H9 (cell line): ENCODE data around the gene RMRP. TPM values are rescaled to one million over a fixed set of nuclear protein-coding genes. Genes with fewer than 3 reads are reported as not detected.

ENCODE experiments used
- DNase-seq: peaks from one replicate; pipeline ENCODE4 v3.0.0-alpha.2; 2017
- H2AFZ ChIP-seq: one replicate; pipeline ENCODE4 v1.6.1; 2013; ENCODE audit warnings: mild to moderate bottlenecking, low read length, control low read depth, moderate library complexity
- H2AK5ac ChIP-seq: 2 replicates; pipeline ENCODE4 v1.6.1; 2013; ENCODE audit warnings: low read length, control low read depth, mixed read lengths; ENCODE audit not compliant: insufficient read length
- H2BK120ac ChIP-seq: one replicate; pipeline ENCODE4 v1.6.1; 2013; ENCODE audit warnings: low read depth, mild to moderate bottlenecking, low read length, control low read depth, inconsistent platforms; ENCODE audit not compliant: poor library complexity, severe bottlenecking
- H2BK12ac ChIP-seq: 2 replicates; pipeline ENCODE4 v1.6.1; 2013; ENCODE audit warnings: low read length, control low read depth, mixed read lengths, low read depth; ENCODE audit not compliant: insufficient read length
- H2BK15ac ChIP-seq: 2 replicates; pipeline ENCODE4 v1.6.1; 2013; ENCODE audit warnings: low read depth, low read length, control low read depth
- H2BK20ac ChIP-seq: one replicate; pipeline ENCODE4 v1.6.1; 2013; ENCODE audit warnings: low read depth, mild to moderate bottlenecking, low read length, control low read depth, inconsistent platforms; ENCODE audit not compliant: poor library complexity, severe bottlenecking
- H2BK5ac ChIP-seq: 2 replicates; pipeline ENCODE4 v1.6.1; 2013; ENCODE audit warnings: low read length, control low read depth, mixed read lengths; ENCODE audit not compliant: insufficient read length
- H3K14ac ChIP-seq: 2 replicates; pipeline ENCODE4 v1.6.1; 2013; ENCODE audit warnings: low read length, control low read depth; ENCODE audit not compliant: insufficient read depth
- H3K18ac ChIP-seq: 2 replicates; pipeline ENCODE4 v1.6.1; 2013; ENCODE audit warnings: low read depth, mild to moderate bottlenecking, mixed read lengths, low read length, control low read depth; ENCODE audit not compliant: insufficient read length
- H3K23ac ChIP-seq: 2 replicates; pipeline ENCODE4 v1.6.1; 2013; ENCODE audit warnings: low read length, control low read depth, mixed read lengths, low read depth; ENCODE audit not compliant: insufficient read length
- H3K23me2 ChIP-seq: 2 replicates; pipeline ENCODE4 v1.6.1; 2013; ENCODE audit warnings: low read depth, mild to moderate bottlenecking, mixed read lengths, low read length, control low read depth; ENCODE audit not compliant: insufficient read length, poor library complexity, severe bottlenecking
- H3K27ac ChIP-seq: 2 replicates; pipeline ENCODE4 v1.5.1; 2013; ENCODE audit warnings: low read length, control low read depth, mixed read lengths, low read depth; ENCODE audit not compliant: insufficient read length
- H3K27me3 ChIP-seq: 2 replicates; pipeline ENCODE4 v1.6.1; 2013; ENCODE audit warnings: low read length, control low read depth, inconsistent platforms; ENCODE audit not compliant: insufficient read depth
- H3K4ac ChIP-seq: 2 replicates; pipeline ENCODE4 v1.6.1; 2013; ENCODE audit warnings: low read depth, mild to moderate bottlenecking, control low read depth, inconsistent platforms, low read length, moderate library complexity
- H3K4me1 ChIP-seq: 2 replicates; pipeline ENCODE4 v1.6.1; 2013; ENCODE audit warnings: low read length, control low read depth, inconsistent platforms; ENCODE audit not compliant: insufficient read depth
- H3K4me2 ChIP-seq: 2 replicates; pipeline ENCODE4 v1.6.1; 2013; ENCODE audit warnings: low read length, control low read depth, mixed read lengths; ENCODE audit not compliant: insufficient read length, insufficient read depth
- H3K56ac ChIP-seq: 2 replicates; pipeline ENCODE4 v1.6.1; 2013; ENCODE audit warnings: low read depth, mild to moderate bottlenecking, mixed read lengths, low read length, control low read depth; ENCODE audit not compliant: insufficient read length
- H3K79me1 ChIP-seq: 2 replicates; pipeline ENCODE4 v1.6.1; 2013; ENCODE audit warnings: low read depth, mild to moderate bottlenecking, moderate library complexity, low read length, control low read depth, inconsistent platforms; ENCODE audit not compliant: insufficient read depth, poor library complexity, severe bottlenecking
- H3K79me2 ChIP-seq: 2 replicates; pipeline ENCODE4 v1.6.1; 2013; ENCODE audit warnings: low read length, control low read depth, inconsistent platforms; ENCODE audit not compliant: insufficient read depth
- H3K9ac ChIP-seq: 2 replicates; pipeline ENCODE4 v1.6.1; 2013; ENCODE audit warnings: low read length, control low read depth, mixed read lengths; ENCODE audit not compliant: insufficient read length; ENCODE audit errors: extremely low read depth
- H3K9me3 ChIP-seq: one replicate; pipeline ENCODE4 v1.6.1; 2013; ENCODE audit warnings: low read depth, low read length, inconsistent platforms; ENCODE audit not compliant: control insufficient read depth
- H3T11ph ChIP-seq: one replicate; pipeline ENCODE4 v1.6.1; 2013; ENCODE audit warnings: mild to moderate bottlenecking, low read length, control low read depth, inconsistent platforms
- H4K20me1 ChIP-seq: one replicate; pipeline ENCODE4 v1.6.1; 2013; ENCODE audit not compliant: control insufficient read depth, insufficient read length, insufficient read depth
- H4K5ac ChIP-seq: 2 replicates; pipeline ENCODE4 v1.6.1; 2013; ENCODE audit warnings: low read depth, mild to moderate bottlenecking, mixed read lengths, low read length, control low read depth; ENCODE audit not compliant: insufficient read length
- H4K8ac ChIP-seq: replicated peaks from 2 replicates; pipeline ENCODE4 v1.6.1; 2013; ENCODE audit warnings: low read length, control low read depth, mixed read lengths, low read depth; ENCODE audit not compliant: insufficient read length
- H4K91ac ChIP-seq: 2 replicates; pipeline ENCODE4 v1.6.1; 2013; ENCODE audit warnings: low read depth, mild to moderate bottlenecking, moderate library complexity, mixed read lengths, low read length, control low read depth; ENCODE audit not compliant: insufficient read length
- H3K27ac Mint-ChIP-seq, 3 experiments: 2 replicates in 2 of 3; 3 replicates in 1 of 3; pipeline ENCODE4 v1.8.0; 2020 to 2021; ENCODE audit warnings: mixed read lengths in 3 of 3, mild to moderate bottlenecking in 1 of 3, moderate library complexity in 1 of 3
- H3K27me3 Mint-ChIP-seq: 2 replicates; pipeline ENCODE4 v1.8.0; 2021; ENCODE audit warnings: low read depth, mild to moderate bottlenecking, moderate library complexity, mixed read lengths
- H3K36me3 Mint-ChIP-seq, 3 experiments: 2 replicates in 2 of 3; 3 replicates in 1 of 3; pipeline ENCODE4 v1.8.0; 2020 to 2021; ENCODE audit warnings: low read depth in 3 of 3, mixed read lengths in 3 of 3; ENCODE audit not compliant: insufficient read depth in 1 of 3
- H3K4me1 Mint-ChIP-seq, 2 experiments: 2 replicates each; pipeline ENCODE4 v1.8.0; 2020; ENCODE audit warnings: mixed read lengths in 2 of 2
- H3K4me3 Mint-ChIP-seq, 2 experiments: 2 replicates in 1 of 2; 3 replicates in 1 of 2; pipeline ENCODE4 v1.8.0; 2020 to 2021; ENCODE audit warnings: mild to moderate bottlenecking in 2 of 2, mixed read lengths in 2 of 2, moderate library complexity in 1 of 2
- H3K9me3 Mint-ChIP-seq, 2 experiments: 2 replicates in 1 of 2; 3 replicates in 1 of 2; pipeline ENCODE4 v1.8.0; 2020; ENCODE audit warnings: mild to moderate bottlenecking in 2 of 2, mixed read lengths in 2 of 2, moderate library complexity in 1 of 2
- CTCF ChIP-seq: fragments of 200-600 bp; sonication (generic); conservative IDR thresholded peaks from 3 replicates; pipeline ENCODE4 v1.8.0; 2021; ENCODE audit warnings: antibody characterized with exemption, mild to moderate bottlenecking
- WGBS: extraction: QIAGEN DNeasy Blood & Tissue Kit; methylation state at CpG from one replicate; pipeline ENCODE4 v1.1.7; 2013; ENCODE audit warnings: missing lambda C conversion rate, low lambda C conversion rate, mixed read lengths; ENCODE audit not compliant: insufficient read length; ENCODE audit errors: extremely low coverage; 5-methylcytosine and 5-hydroxymethylcytosine counted together
- total RNA-seq: library from RNA; stranded (reverse); gene quantifications from 2 replicates; pipeline ENCODE4 v1.2.1, GENCODE V29; 2021

RMRP gene
- total RNA-seq, 1 experiment from 2014 or later: 18,417 TPM

GRCh38 chr9:35611230-35611797 is 46.5 kb downstream of the RMRP start:
- peak; percentile 58 for DNase-seq
- Mint-ChIP-seq H3K4me3 (no peak overlapping the region), H3K9me3 (no peaks in the 10 kb centered on the region; a peak in 2 of 5 replicates), H3K27ac (no peak overlapping the region), H3K36me3 (peaks cover 9 to 25% (median 21%) of the 10 kb centered on the region in 3 experiments; a peak in 6 of 7 replicates), H3K4me1 (peaks cover 7 to 13% of the 10 kb centered on the region in 2 experiments), H3K27me3 (peaks cover 17% of the 10 kb centered on the region)
- WGBS: no CpG with 5 or more reads among the region's 8 CpGs
- Histone ChIP-seq H3K56ac (no peak overlapping the region), H4K8ac (no peak overlapping the region), H3K23ac (no peak overlapping the region), H2AFZ (no peak overlapping the region), H3K27me3 (0 out of 2 replicates have a peak, but pooled peaks cover 4% of the 10 kb centered on the region), H3K4me2 (no peak overlapping the region), H3K4me1 (no peaks in the 10 kb centered on the region; the same call in 1 of the 2 replicates), H2BK5ac (no peak overlapping the region), H2BK12ac (no peak overlapping the region), H2BK20ac (no peak overlapping the region), H4K20me1 (no peaks in the 10 kb centered on the region), H3K14ac (no peak overlapping the region), H2AK5ac (no peak overlapping the region), H3K18ac (no peak overlapping the region), H3K79me1 (no peaks in the 10 kb centered on the region), H4K5ac (no peak overlapping the region), H3K79me2 (no peaks in the 10 kb centered on the region), H3K9ac (no peak overlapping the region), H3K9me3 (no peaks in the 10 kb centered on the region), H4K91ac (no peak overlapping the region), H3K27ac (no peak overlapping the region), H2BK15ac (no peak overlapping the region), H2BK120ac (no peak overlapping the region), H3K23me2 (peaks cover 2% of the 10 kb centered on the region), H3K4ac (no peak overlapping the region), H3T11ph (no peak overlapping the region)
- TF ChIP-seq CTCF: peak; percentile 74
